ENCODE measurements around the gene KCNJ12.
"Not testable (repeated sequence)": the region's sequence is repeated elsewhere in the genome, so short reads cannot be mapped to it uniquely, and the experiment has no call there.

Gene KCNJ12

GRCh38 chr17:21376081-21376758 lies at the start of gene KCNJ12:
TSS of gene KCNJ12 (plus strand) at chr17:21376357. CDS start at chr17:21415343, 38,986 bp downstream.
- H3K27ac Mint-ChIP-seq, result peak within 1 kb of the TSS; percentile 31

GRCh38 chr17:21327921-21328320 lies 48.2 kb upstream of the KCNJ12 start:
- not testable (repeated sequence) for H3K4me3 Mint-ChIP-seq

More at GRCh38 chr17:21376081-21376758, at the start of gene KCNJ12:
- ATAC-seq (replicated peaks) (peak; percentile 24 to 27), DNase-seq (no peak)
- H3K27me3 Mint-ChIP-seq, result peaks cover 59 to 78% of the 10 kb centered on the region in 2 donors
- H3K9me3 Mint-ChIP-seq, result no peaks in the 10 kb centered on the region
- peak within 1 kb of the TSS; percentile 70 to 74 for H3K4me3 Mint-ChIP-seq
- peaks cover 32 to 58% of the 10 kb centered on the region in 2 donors for H3K4me1 Mint-ChIP-seq
- no peaks in the 10 kb centered on the region for H3K36me3 Mint-ChIP-seq

GRCh38 chr17:21328778-21329177 lies 47.4 kb upstream of the KCNJ12 start:
- H3K4me3 Mint-ChIP-seq; H3K27me3 Mint-ChIP-seq; H3K36me3 Mint-ChIP-seq; H3K27ac Mint-ChIP-seq; ATAC-seq (replicated peaks); DNase-seq; H3K9me3 Mint-ChIP-seq: not testable (repeated sequence)
- H3K4me1 Mint-ChIP-seq, result peaks cover 5 to 15% of the 10 kb centered on the region in 2 donors

More at GRCh38 chr17:21327921-21328320, 48.2 kb upstream of the KCNJ12 start:
- peaks cover 8 to 23% of the 10 kb centered on the region in 2 donors for H3K4me1 Mint-ChIP-seq
- not testable (repeated sequence) for H3K9me3 Mint-ChIP-seq, DNase-seq, H3K27ac Mint-ChIP-seq, H3K36me3 Mint-ChIP-seq, H3K27me3 Mint-ChIP-seq
- ATAC-seq (replicated peaks), result peak; percentile 86 to 87

- no peaks in the 10 kb centered on the region for H3K27me3 Mint-ChIP-seq
- no peak overlapping the region for H3K4me3 Mint-ChIP-seq
- peaks cover 4 to 6% of the 10 kb centered on the region in 2 donors for H3K9me3 Mint-ChIP-seq
- H3K36me3 Mint-ChIP-seq, result peaks cover 0 to 4% of the 10 kb centered on the region in 2 donors
- H3K4me1 Mint-ChIP-seq, result peaks cover 4 to 11% of the 10 kb centered on the region in 2 donors
- ATAC-seq (replicated peaks) (no peak), DNase-seq (no peak)
- no peak overlapping the region for H3K27ac Mint-ChIP-seq
Measured at GRCh38 chr17:21330436-21331160, 45.6 kb upstream of the KCNJ12 start.

GRCh38 chr17:21336541-21337294 lies 39.4 kb upstream of the KCNJ12 start:
- H3K4me3 Mint-ChIP-seq; ATAC-seq (replicated peaks); H3K27ac Mint-ChIP-seq; DNase-seq; H3K4me1 Mint-ChIP-seq; H3K9me3 Mint-ChIP-seq; H3K36me3 Mint-ChIP-seq: not testable (repeated sequence)
- peaks cover 0 to 11% of the 10 kb centered on the region in 2 donors for H3K27me3 Mint-ChIP-seq

- not testable (repeated sequence) for H3K27ac Mint-ChIP-seq; DNase-seq; ATAC-seq (replicated peaks); H3K4me1 Mint-ChIP-seq; H3K36me3 Mint-ChIP-seq; H3K9me3 Mint-ChIP-seq; H3K4me3 Mint-ChIP-seq
- H3K27me3 Mint-ChIP-seq, result peaks cover 0 to 11% of the 10 kb centered on the region in 2 donors
Measured at GRCh38 chr17:21337981-21338625, 38.1 kb upstream of the KCNJ12 start.

GRCh38 chr17:21339011-21339410 lies 37.1 kb upstream of the KCNJ12 start:
- DNase-seq, result no peak
- H3K27me3 Mint-ChIP-seq, result peaks cover 0 to 12% of the 10 kb centered on the region in 2 donors
- no peaks in the 10 kb centered on the region for H3K36me3 Mint-ChIP-seq
- no peaks in the 10 kb centered on the region for H3K4me1 Mint-ChIP-seq
- no peak for ATAC-seq (replicated peaks)
- no peaks in the 10 kb centered on the region for H3K9me3 Mint-ChIP-seq
- H3K4me3 Mint-ChIP-seq, result no peak overlapping the region
- H3K27ac Mint-ChIP-seq, result no peak overlapping the region

- not testable (repeated sequence) for H3K27ac Mint-ChIP-seq; H3K4me3 Mint-ChIP-seq; H3K4me1 Mint-ChIP-seq; H3K9me3 Mint-ChIP-seq; ATAC-seq (replicated peaks); DNase-seq; H3K36me3 Mint-ChIP-seq
- H3K27me3 Mint-ChIP-seq, result peaks cover 3 to 16% of the 10 kb centered on the region in 2 donors
Measured at GRCh38 chr17:21339571-21339970, 36.6 kb upstream of the KCNJ12 start.

GRCh38 chr17:21340407-21340806 lies 35.8 kb upstream of the KCNJ12 start:
- not testable (repeated sequence) for DNase-seq; H3K27ac Mint-ChIP-seq; H3K4me1 Mint-ChIP-seq; ATAC-seq (replicated peaks); H3K36me3 Mint-ChIP-seq; H3K4me3 Mint-ChIP-seq; H3K9me3 Mint-ChIP-seq
- H3K27me3 Mint-ChIP-seq, result peaks cover 3 to 16% of the 10 kb centered on the region in 2 donors

GRCh38 chr17:21341279-21341678 lies 34.9 kb upstream of the KCNJ12 start:
- not testable (repeated sequence) for H3K4me1 Mint-ChIP-seq; H3K9me3 Mint-ChIP-seq; H3K36me3 Mint-ChIP-seq; ATAC-seq (replicated peaks); DNase-seq; H3K27ac Mint-ChIP-seq; H3K4me3 Mint-ChIP-seq
- H3K27me3 Mint-ChIP-seq, result peaks cover 3 to 16% of the 10 kb centered on the region in 2 donors

GRCh38 chr17:21341925-21342540 lies 34.1 kb upstream of the KCNJ12 start:
- not testable (repeated sequence) for H3K4me1 Mint-ChIP-seq; H3K27ac Mint-ChIP-seq; ATAC-seq (replicated peaks); H3K4me3 Mint-ChIP-seq; H3K36me3 Mint-ChIP-seq; H3K9me3 Mint-ChIP-seq; DNase-seq
- H3K27me3 Mint-ChIP-seq, result peaks cover 3 to 16% of the 10 kb centered on the region in 2 donors

GRCh38 chr17:21343061-21343949 lies 32.9 kb upstream of the KCNJ12 start:
- not testable (repeated sequence) for H3K4me1 Mint-ChIP-seq; H3K9me3 Mint-ChIP-seq; H3K36me3 Mint-ChIP-seq; DNase-seq; H3K4me3 Mint-ChIP-seq; ATAC-seq (replicated peaks); H3K27ac Mint-ChIP-seq
- peaks cover 3 to 12% of the 10 kb centered on the region in 2 donors for H3K27me3 Mint-ChIP-seq

GRCh38 chr17:21344801-21345200 lies 31.4 kb upstream of the KCNJ12 start:
- H3K27me3 Mint-ChIP-seq; H3K36me3 Mint-ChIP-seq; DNase-seq; H3K4me3 Mint-ChIP-seq; H3K27ac Mint-ChIP-seq; H3K9me3 Mint-ChIP-seq; ATAC-seq (replicated peaks); H3K4me1 Mint-ChIP-seq: not testable (repeated sequence)
